Activated CD4-positive, alpha-beta T cell treated with anti-CD3 and anti-CD28 coated beads, Interleukin-2, amount 10 ng/mL, durations not matched to agents 24 days and 14 days (primary cell): Measurements from ENCODE around the gene PYGO1. TPM values are rescaled to one million over a fixed set of nuclear protein-coding genes. Genes with fewer than 3 reads are reported as not detected.
"Not testable (repeated sequence)": the region's sequence is repeated elsewhere in the genome, so short reads cannot be mapped to it uniquely, and the experiment has no call there.

Source experiments
- DNase-seq: peaks from one replicate; pipeline ENCODE4 v3.0.0; 2022
- H3K27ac Mint-ChIP-seq: one replicate; pipeline ENCODE4 v1.8.0; 2022; ENCODE audit warnings: mild to moderate bottlenecking, mixed read lengths
- H3K27me3 Mint-ChIP-seq: one replicate; pipeline ENCODE4 v1.8.0; 2022; ENCODE audit warnings: mixed read lengths
- H3K36me3 Mint-ChIP-seq: one replicate; pipeline ENCODE4 v1.8.0; 2022; ENCODE audit warnings: low read depth, mild to moderate bottlenecking, mixed read lengths
- H3K4me1 Mint-ChIP-seq: one replicate; pipeline ENCODE4 v1.8.0; 2021; ENCODE audit warnings: mixed read lengths
- H3K4me3 Mint-ChIP-seq: one replicate; pipeline ENCODE4 v1.8.0; 2022; ENCODE audit warnings: mild to moderate bottlenecking, moderate library complexity, mixed read lengths
- H3K9me3 Mint-ChIP-seq: one replicate; pipeline ENCODE4 v1.8.0; 2021; ENCODE audit warnings: mixed read lengths
- intact Hi-C: fragments of 100-400 bp; cut with micrococcal nuclease; formaldehyde crosslinking; loops from one replicate; pipeline ENCODE4 v1.15.1; 2023
- total RNA-seq: library from RNA; stranded (reverse); gene quantifications from 2 replicates; pipeline ENCODE4 v1.2.3, GENCODE V29; 2022

The PYGO1 gene
- total RNA-seq, 1 donor from 2014 or later: not detected

DNA sequence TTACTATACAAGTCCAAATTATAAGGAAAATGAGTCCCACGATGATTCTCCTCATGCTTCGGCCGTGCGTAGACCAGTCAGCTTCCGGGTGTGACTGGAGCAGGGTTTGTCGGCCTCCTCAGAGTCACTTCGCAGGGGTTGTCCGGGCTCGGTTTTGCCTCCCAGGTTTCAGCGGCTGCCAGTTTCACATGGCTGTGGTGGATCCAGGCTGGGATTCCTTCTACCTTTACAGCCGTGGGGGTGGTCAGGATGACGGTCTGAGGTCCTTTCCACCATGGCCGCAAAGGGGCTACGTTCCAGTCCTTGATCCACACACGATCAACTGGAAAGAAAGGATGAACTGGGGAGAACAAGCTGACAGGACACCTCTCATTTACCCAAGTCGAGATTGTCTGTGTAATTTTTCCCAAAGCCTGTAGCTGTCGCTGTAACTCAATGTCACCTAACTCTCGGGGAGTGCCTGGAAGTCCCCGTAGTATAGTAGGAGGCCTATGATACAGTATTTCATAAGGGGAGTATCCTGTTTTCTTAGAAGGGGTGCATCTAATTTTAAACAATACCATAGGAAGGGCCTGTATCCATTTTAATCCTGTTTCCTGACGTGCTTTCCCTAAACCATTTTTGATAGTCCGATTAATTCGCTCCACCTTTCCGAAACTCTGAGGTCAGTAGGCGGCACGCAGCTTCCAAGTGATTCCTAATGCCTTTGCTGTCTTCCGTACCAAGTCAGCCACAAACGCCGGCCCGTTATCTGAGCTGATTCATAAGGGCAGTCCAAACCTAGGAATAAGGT is 74.3 kb downstream of the PYGO1 start:
- H3K4me3 Mint-ChIP-seq, H3K27me3 Mint-ChIP-seq, H3K27ac Mint-ChIP-seq, intact Hi-C loops, H3K4me1 Mint-ChIP-seq, H3K9me3 Mint-ChIP-seq, DNase-seq, H3K36me3 Mint-ChIP-seq: not testable (repeated sequence)

DNA sequence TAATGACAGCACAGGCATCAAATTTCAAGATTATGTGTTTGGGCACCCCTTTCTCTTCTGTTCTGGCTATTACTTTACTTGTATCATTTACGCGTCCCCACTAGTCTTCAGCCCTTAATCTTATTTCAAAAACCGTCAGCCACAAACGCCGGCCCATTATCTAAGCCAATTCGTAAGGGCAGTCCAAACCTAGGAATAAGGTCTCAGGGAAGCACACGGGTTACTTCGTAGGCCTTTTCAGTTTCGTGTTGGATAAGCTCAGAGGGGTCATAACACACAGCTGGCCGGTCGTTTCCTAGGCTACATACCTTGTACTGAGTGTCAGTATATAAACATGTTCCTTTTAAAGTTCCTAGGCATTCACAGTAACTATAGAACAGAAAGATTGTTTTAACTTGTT is 75.0 kb downstream of the PYGO1 start:
- peaks cover 2% of the 10 kb centered on the region for H3K27me3 Mint-ChIP-seq
- intact Hi-C loops: no loop called here
- H3K27ac Mint-ChIP-seq: no peak overlapping the region

DNA sequence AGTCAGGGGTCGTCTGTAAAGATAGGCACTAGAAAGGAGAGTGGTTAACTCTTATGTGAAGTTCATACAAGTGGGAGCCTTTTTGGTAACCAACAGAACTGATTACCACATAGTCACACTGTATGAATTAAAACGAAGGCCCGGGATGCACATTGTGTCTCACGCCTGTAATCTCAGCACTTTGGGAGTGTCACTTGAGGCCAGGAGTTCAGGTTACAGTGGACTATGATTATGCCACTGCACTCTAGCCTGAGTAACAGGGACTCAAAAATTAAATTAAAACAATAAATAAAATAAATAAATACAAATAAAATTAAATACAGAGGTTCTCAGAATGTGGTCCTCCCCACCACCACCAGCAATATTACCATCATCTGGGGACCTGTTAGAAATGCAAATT is 80.6 kb downstream of the PYGO1 start:
- Mint-ChIP-seq H3K27ac (no peak overlapping the region), H3K9me3 (peaks cover 5% of the 10 kb centered on the region), H3K27me3 (peaks cover 9% of the 10 kb centered on the region), H3K4me1 (no peaks in the 10 kb centered on the region), H3K36me3 (no peaks in the 10 kb centered on the region), H3K4me3 (no peak overlapping the region)
- DNase-seq: no peak
- intact Hi-C loops: no loop called here

More for the DNA sequence above, 75.0 kb downstream of the PYGO1 start:
- Mint-ChIP-seq H3K9me3 (no peaks in the 10 kb centered on the region), H3K4me1 (no peaks in the 10 kb centered on the region), H3K4me3 (no peak overlapping the region), H3K36me3 (no peaks in the 10 kb centered on the region)
- no peak for DNase-seq

- intact Hi-C loops, H3K9me3 Mint-ChIP-seq, DNase-seq, H3K27ac Mint-ChIP-seq, H3K36me3 Mint-ChIP-seq, H3K4me1 Mint-ChIP-seq, H3K4me3 Mint-ChIP-seq: not testable (repeated sequence)
- H3K27me3 Mint-ChIP-seq: peaks cover 14% of the 10 kb centered on the region
These were observed 82.7 kb downstream of the PYGO1 start for GRCh38 chr15:55505407-55505806.

- peaks cover 7% of the 10 kb centered on the region for H3K4me1 Mint-ChIP-seq
- peaks cover 11% of the 10 kb centered on the region for H3K27me3 Mint-ChIP-seq
- H3K9me3 Mint-ChIP-seq: peaks cover 3% of the 10 kb centered on the region
- no peaks in the 10 kb centered on the region for H3K36me3 Mint-ChIP-seq
- no peak for DNase-seq
- H3K27ac Mint-ChIP-seq: no peak overlapping the region
- intact Hi-C loops: loop anchor here (5.0 kb wide), 2 partner anchors 92 to 182 kb away; partner anchors contain the start of genes CCPG1, PIERCE2, PIGB and PIGBOS1
- H3K4me3 Mint-ChIP-seq: peak overlapping the region; percentile 85
These were observed 89.0 kb downstream of the PYGO1 start for GRCh38 chr15:55499151-55499550.

DNA sequence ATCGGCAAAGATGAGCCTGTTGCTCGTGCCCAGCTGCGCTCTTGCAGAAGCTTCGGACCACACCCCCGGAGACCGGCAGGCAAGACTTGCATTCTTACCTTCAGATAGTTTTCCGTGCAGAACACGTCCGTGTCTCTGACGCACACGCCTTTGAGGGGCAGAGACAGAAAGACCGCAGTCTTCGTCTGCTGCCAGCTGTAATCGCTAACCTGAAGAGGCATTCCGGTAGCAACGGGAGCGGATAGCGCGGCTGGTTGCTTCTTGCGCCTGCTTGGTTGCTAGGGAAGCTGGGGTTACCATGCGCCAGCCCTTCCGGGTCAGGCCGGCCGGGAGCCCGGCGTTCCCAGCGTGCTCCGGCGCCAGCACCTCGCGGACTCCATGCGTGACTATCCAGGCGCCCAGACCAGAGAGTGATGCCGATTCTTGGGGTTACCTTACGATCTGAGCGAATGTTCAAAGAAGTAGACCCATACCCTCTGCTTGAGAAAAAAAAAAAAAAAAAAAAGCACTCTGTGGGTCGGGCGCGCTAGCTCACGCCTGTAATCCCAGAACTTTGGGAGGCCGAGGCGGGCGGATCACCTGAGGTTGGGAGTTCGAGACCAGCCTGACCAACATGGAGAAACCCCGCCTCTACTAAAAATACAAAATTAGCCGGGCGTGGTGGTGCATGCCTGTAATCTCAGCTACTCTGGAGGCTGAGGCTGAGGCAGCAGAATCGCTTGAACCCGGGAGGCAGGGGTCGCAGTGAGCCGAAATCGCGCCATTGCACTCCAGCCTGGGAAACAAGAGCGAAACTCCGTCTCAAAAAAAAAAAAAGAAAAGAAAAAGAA is 89.8 kb downstream of the PYGO1 start:
- Mint-ChIP-seq H3K4me3 (peak overlapping the region; percentile 85), H3K27ac (peak overlapping the region; percentile 76), H3K27me3 (peaks cover 11% of the 10 kb centered on the region)
- intact Hi-C loops: loop anchor here (5.0 kb wide), 2 partner anchors 91 to 181 kb away; partner anchors contain the start of genes CCPG1, PIERCE2, PIGB and PIGBOS1
- not testable (repeated sequence) for H3K36me3 Mint-ChIP-seq, H3K4me1 Mint-ChIP-seq, H3K9me3 Mint-ChIP-seq
- DNase-seq: peak; percentile 91

DNA sequence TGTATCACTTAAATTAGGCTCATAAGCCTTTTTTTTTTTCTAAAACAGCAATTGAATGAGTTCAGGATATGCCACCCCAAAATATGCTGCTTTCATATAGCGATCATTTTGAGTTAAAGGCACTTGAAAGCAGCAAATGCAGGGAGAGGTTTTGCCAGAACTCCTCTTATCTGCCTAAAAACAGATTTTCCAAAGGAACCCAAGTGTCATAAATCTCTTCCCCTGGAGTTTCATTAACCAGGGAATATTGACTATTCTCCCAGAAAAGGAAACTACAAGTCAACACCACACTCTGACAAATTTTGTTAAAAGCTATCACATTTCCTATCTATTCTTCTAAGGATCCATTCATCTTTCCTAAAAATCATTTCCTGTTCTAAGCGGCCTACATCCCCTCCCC is 91.4 kb downstream of the PYGO1 start:
- Mint-ChIP-seq H3K27me3 (peaks cover 2% of the 10 kb centered on the region), H3K27ac (no peak overlapping the region)
- intact Hi-C loops: loop anchor here (5.0 kb wide), 2 partner anchors 89 to 179 kb away; partner anchors contain the start of genes CCPG1, PIERCE2, PIGB and PIGBOS1

DNA sequence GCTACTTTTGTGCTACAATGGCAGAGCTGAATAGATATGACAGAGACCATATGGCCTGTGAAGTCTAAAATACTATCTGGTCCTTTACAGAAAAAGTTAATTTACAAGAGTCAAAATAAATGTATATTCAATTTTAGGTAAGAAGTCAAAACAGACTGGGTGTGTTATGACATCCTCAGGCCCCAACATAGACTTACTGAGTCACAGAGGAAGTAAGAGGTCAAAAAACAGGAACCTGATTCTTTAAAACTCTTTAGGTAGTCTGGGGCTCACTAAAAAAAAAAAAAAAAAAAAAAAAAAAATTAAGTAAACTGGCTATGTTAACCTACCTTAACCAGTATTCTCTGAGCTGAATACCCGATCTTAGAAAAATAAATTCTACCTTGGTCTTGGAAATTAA is 93.2 kb downstream of the PYGO1 start:
- H3K4me1 Mint-ChIP-seq: peaks cover 7% of the 10 kb centered on the region
- no peak overlapping the region for H3K27ac Mint-ChIP-seq
- no peaks in the 10 kb centered on the region for H3K36me3 Mint-ChIP-seq
- H3K9me3 Mint-ChIP-seq: no peaks in the 10 kb centered on the region
- DNase-seq: no peak
- intact Hi-C loops: loop anchor here (5.0 kb wide), 2 partner anchors 88 to 178 kb away; partner anchors contain the start of genes CCPG1, PIERCE2, PIGB and PIGBOS1
- H3K27me3 Mint-ChIP-seq: no peaks in the 10 kb centered on the region
- no peak overlapping the region for H3K4me3 Mint-ChIP-seq

More for the DNA sequence above, 91.4 kb downstream of the PYGO1 start:
- no peak for DNase-seq
- no peaks in the 10 kb centered on the region for H3K36me3 Mint-ChIP-seq
- peaks cover 7% of the 10 kb centered on the region for H3K4me1 Mint-ChIP-seq
- peak overlapping the region; percentile 15 for H3K4me3 Mint-ChIP-seq
- H3K9me3 Mint-ChIP-seq: no peaks in the 10 kb centered on the region

DNA sequence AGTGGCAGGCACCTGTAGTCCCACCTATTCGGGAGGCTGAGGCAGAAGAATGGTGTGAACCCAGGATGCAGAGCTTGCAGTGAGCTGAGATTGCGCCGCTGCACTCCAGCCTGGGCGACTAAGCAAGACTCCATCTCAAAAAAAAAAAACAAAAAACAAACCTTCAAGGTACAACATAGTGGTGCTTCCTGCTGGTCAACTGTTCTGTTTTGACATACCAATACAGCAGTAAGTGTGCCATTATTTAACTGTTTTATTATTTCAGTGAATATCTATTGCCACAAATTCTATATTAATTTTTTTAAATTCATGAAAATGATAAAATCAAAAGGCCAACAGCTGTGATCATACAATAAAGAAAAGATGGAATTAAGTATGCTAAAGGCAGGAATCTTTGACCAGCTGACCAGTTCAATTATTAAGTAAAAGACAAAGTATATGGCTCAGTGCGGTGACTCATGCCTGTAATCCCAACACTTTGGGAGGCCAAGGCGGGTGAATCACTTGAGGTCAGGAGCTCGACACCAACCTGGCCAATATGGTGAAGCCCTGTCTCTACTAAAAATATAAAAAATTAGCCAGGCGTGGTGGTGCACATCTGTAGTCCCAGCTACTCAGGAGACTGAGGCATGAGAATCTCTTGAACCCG is 99.1 kb downstream of the PYGO1 start:
- H3K27me3 Mint-ChIP-seq, H3K36me3 Mint-ChIP-seq, H3K27ac Mint-ChIP-seq, H3K4me1 Mint-ChIP-seq, H3K4me3 Mint-ChIP-seq, DNase-seq, intact Hi-C loops, H3K9me3 Mint-ChIP-seq: not testable (repeated sequence)

Other genes with a start within 250 kb of the PYGO1 start
- 9.0 and 10.2 TPM in 2 replicates for gene CCPG1, start 180.0 kb downstream of the PYGO1 start, total RNA-seq
- gene PIERCE2, start 179.8 kb downstream of the PYGO1 start, total RNA-seq: 0.49 TPM in 1 of 2 replicates, not detected in the other
- gene DNAAF4, start 80.1 kb downstream of the PYGO1 start, total RNA-seq: 0.26 TPM in 1 of 2 replicates, not detected in the other
- gene PRTG, start 154.8 kb upstream of the PYGO1 start, total RNA-seq: not detected in 2 replicates